Thymus (tissue), 11 donors: ENCODE data around the gene CAT. TPM values are rescaled to one million over a fixed set of nuclear protein-coding genes. Genes with fewer than 3 reads are reported as not detected.
"Not testable (repeated sequence)": the region's sequence is repeated elsewhere in the genome, so short reads cannot be mapped to it uniquely, and the experiment has no call there.

Experiments used
- DNase-seq, 9 donors: peaks; one replicate each; pipeline ENCODE4 v3.0.0-alpha.2; 2013; ENCODE audit warnings: low spot score in 9 of 9, low read depth in 6 of 9, missing footprints in 1 of 9
- H3K27ac ChIP-seq, 2 donors: one replicate each; pipeline ENCODE4 v1.5.1; 2013; ENCODE audit warnings: control low read depth in 1 of 2, low read depth in 1 of 2, low read length in 1 of 2, mild to moderate bottlenecking in 1 of 2, moderate library complexity in 1 of 2
- H3K27me3 ChIP-seq, 2 donors: one replicate each; pipeline ENCODE4 v1.5.1; 2013; ENCODE audit warnings: low read length in 1 of 2; ENCODE audit not compliant: control insufficient read depth in 2 of 2, insufficient read depth in 1 of 2
- H3K36me3 ChIP-seq, 2 donors: one replicate each; pipeline ENCODE4 v1.5.1; 2013; ENCODE audit warnings: low read length in 1 of 2, mild to moderate bottlenecking in 1 of 2, moderate library complexity in 1 of 2; ENCODE audit not compliant: control insufficient read depth in 2 of 2, insufficient read depth in 2 of 2
- H3K4me1 ChIP-seq, 2 donors: one replicate each; pipeline ENCODE4 v1.5.1; 2013; ENCODE audit warnings: low read length in 2 of 2; ENCODE audit not compliant: control insufficient read depth in 2 of 2, insufficient read depth in 2 of 2
- H3K4me3 ChIP-seq, 2 donors: one replicate each; pipeline ENCODE4 v1.5.1; 2013; ENCODE audit warnings: low read length in 2 of 2, control low read depth in 1 of 2, mild to moderate bottlenecking in 1 of 2
- H3K9me3 ChIP-seq, 2 donors: one replicate each; pipeline ENCODE4 v1.5.1; 2013; ENCODE audit warnings: low read length in 1 of 2, mild to moderate bottlenecking in 1 of 2; ENCODE audit not compliant: control insufficient read depth in 2 of 2, insufficient read depth in 1 of 2
- WGBS: extraction: QIAGEN DNeasy Blood & Tissue Kit; methylation state at CpG from one replicate; pipeline ENCODE4 v1.1.7; 2013; 5-methylcytosine and 5-hydroxymethylcytosine counted together
- polyA plus RNA-seq: library from polyadenylated mRNA; stranded (reverse); fragments of 200-250 nt; gene quantifications from one replicate; pipeline ENCODE4 v1.2.3, GENCODE V29; 2013
- total RNA-seq: library from RNA; stranded (reverse); fragments of 120-200 nt; gene quantifications from one replicate; pipeline ENCODE4 v1.2.4, GENCODE V29; 2013
- donor health status: healthy.

CAT gene
- total and polyA plus RNA-seq, 2 donors: 69.6 to 92.4 TPM

DNA sequence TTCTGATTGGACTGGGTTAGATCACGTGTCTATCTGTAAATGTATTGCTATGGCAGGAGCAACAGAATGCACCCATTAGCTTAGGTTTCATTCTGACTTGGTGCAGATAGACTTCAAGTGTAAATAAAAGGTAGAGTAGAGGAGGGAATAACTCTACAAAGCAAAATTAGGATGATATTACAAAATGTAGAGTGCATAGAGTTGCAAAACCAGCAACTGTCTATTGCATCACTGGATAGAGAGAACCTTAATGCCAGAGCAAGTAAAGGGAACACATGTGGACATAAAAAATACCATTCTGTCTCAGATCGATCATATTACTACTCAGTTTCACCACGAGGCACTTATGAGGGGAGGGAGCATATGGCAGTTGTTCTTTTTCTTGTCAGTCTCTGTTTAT is 22.0 kb upstream of the CAT start:
- no peaks in the 10 kb centered on the region for H3K4me1 ChIP-seq
- H3K9me3 ChIP-seq: peaks cover 1 to 8% of the 10 kb centered on the region in 2 donors
- H3K4me3 ChIP-seq: no peak overlapping the region
- no peak for DNase-seq
- H3K27ac ChIP-seq: no peak overlapping the region
- H3K27me3 ChIP-seq: no peaks in the 10 kb centered on the region
- 68% methylated on average over 3 of the region's 3 CpGs for WGBS
- H3K36me3 ChIP-seq: no peaks in the 10 kb centered on the region

DNA sequence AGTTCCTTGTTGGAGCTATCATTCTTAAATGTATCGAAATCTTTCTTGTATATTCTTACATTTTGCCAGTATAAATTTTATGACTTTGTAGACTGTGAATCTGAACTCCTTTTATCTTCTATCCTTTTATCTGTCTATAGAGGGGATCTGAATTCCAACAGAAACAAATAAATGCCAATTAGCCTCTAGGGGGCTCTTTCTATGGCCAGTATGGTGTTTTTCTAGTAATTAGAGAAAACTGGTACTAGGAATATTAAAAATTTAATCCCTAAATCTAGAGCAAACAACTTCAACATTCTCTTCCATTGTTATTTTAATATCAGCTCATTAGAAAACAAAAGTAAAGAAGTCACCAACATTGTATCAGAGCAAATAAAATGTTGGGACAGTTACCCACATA is 21.5 kb upstream of the CAT start:
- Histone ChIP-seq H3K27ac (no peak overlapping the region), H3K4me3 (no peak overlapping the region), H3K27me3 (no peaks in the 10 kb centered on the region), H3K9me3 (peaks cover 1 to 7% of the 10 kb centered on the region in 2 donors), H3K4me1 (peaks cover 0 to 3% of the 10 kb centered on the region in 2 donors), H3K36me3 (no peaks in the 10 kb centered on the region)
- DNase-seq: no peak
- WGBS: 97% methylated on average over 1 of the region's 1 CpG

GRCh38 chr11:34419158-34419557 is 19.6 kb upstream of the CAT start:
- H3K9me3 ChIP-seq: peaks cover 0 to 3% of the 10 kb centered on the region in 2 donors
- no peak overlapping the region for H3K4me3 ChIP-seq
- DNase-seq: no peak
- no peak overlapping the region for H3K27ac ChIP-seq
- 98% methylated on average over 2 of the region's 2 CpGs for WGBS
- no peaks in the 10 kb centered on the region for H3K36me3 ChIP-seq
- no peaks in the 10 kb centered on the region for H3K27me3 ChIP-seq
- peaks cover 0 to 6% of the 10 kb centered on the region in 2 donors for H3K4me1 ChIP-seq

DNA sequence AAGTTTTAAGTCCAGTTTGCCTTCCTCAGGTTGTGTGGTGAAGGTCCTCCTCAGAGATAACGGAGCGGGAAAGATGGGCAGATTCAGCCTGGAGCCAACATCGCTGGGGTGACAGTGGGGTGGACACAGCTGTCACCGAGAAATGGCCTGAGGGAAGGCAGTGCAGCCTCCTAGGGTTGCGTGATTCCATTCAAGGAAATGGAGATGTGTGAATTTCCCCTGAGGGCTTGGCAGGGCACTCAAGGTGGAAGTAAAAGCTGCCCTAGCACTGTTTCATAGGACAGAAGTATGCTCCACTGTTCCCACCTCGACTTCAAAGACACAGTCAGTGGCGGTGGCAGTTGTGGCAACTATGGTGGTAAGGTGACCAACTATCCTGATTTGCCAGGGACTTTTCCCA is 15.4 kb upstream of the CAT start:
- Histone ChIP-seq H3K27me3 (no peaks in the 10 kb centered on the region), H3K4me3 (no peak overlapping the region), H3K27ac (no peak overlapping the region), H3K36me3 (no peaks in the 10 kb centered on the region), H3K9me3 (no peaks in the 10 kb centered on the region), H3K4me1 (peaks cover 0 to 6% of the 10 kb centered on the region in 2 donors)
- no peak for DNase-seq
- WGBS: 97% methylated on average over 7 of the region's 7 CpGs

GRCh38 chr11:34424826-34425225 is 13.9 kb upstream of the CAT start:
- not testable (repeated sequence) for H3K27me3 ChIP-seq, H3K27ac ChIP-seq, DNase-seq, H3K4me3 ChIP-seq, H3K9me3 ChIP-seq, H3K4me1 ChIP-seq, H3K36me3 ChIP-seq
- WGBS: 76% methylated on average over 2 of the region's 2 CpGs

DNA sequence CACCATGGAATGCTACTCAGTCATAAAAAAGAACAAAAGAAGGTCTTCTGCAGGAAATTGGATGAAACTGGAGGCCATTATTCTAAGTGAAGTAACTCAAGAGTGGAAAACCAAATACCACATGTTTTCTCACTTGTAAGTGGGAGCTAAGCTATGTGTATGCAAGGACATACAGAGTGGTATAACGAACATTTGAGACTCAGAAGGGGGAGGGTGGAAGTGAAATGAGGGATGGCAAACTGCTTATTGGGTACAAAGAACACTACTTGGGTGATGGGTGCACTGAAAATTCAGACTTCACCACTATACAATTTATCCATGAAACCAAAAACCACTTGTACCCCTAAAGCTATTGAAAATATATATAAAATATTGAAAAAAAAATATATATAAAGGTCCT is 13.4 kb upstream of the CAT start:
- Histone ChIP-seq H3K27me3 (no peaks in the 10 kb centered on the region), H3K4me1 (peaks cover 0 to 6% of the 10 kb centered on the region in 2 donors), H3K4me3 (no peak overlapping the region), H3K9me3 (no peaks in the 10 kb centered on the region), H3K36me3 (no peaks in the 10 kb centered on the region), H3K27ac (no peak overlapping the region)
- WGBS: 98% methylated on average over 1 of the region's 1 CpG
- no peak for DNase-seq

DNA sequence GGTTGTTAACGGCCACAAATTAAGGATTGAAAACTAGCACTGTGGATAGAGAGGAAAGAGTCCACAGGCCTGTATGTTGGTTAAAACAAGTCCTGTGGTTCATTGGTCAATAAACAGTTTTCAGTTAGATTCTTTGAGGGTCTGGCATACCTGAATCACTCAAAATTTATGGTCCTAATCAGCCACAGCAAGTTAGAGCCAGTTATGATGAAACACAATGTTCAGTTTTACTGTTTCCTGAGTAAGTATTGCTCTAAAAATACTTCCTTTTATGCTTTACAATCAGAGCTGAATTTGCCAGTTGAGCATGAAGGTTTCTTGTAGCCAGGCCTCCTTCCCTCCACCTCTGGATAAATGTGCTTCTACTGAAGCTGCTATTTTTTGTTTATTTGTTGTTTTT is 12.9 kb upstream of the CAT start:
- peaks cover 0 to 6% of the 10 kb centered on the region in 2 donors for H3K4me1 ChIP-seq
- DNase-seq: no peak
- H3K27ac ChIP-seq: peak overlapping the region in 1 of 2 donors; percentile 18
- H3K9me3 ChIP-seq: no peaks in the 10 kb centered on the region
- H3K4me3 ChIP-seq: no peak overlapping the region
- WGBS: 32% methylated on average over 1 of the region's 1 CpG
- H3K36me3 ChIP-seq: no peaks in the 10 kb centered on the region
- no peaks in the 10 kb centered on the region for H3K27me3 ChIP-seq

DNA sequence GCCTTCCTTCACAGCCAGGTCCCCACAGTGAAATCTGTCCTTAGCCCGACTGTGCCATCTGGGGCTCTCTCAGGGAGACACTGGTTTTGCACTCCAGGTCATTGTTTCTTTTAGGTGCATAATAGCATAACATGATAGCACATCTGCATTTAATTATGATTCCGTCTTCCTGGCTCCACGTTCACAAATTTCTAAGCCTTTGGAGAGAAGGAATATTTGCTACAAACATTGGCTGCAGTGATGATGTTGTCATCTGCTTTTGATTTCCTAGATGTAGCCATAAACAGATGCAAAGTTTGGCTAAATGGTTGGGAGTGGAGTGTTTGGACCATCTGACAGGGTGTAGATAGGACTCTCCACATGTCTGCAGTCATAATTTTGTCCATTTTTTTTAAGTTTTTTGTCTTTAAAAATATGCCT is 12.0 kb upstream of the CAT start:
- H3K4me1 ChIP-seq: peaks cover 0 to 6% of the 10 kb centered on the region in 2 donors
- H3K36me3 ChIP-seq: no peaks in the 10 kb centered on the region
- 67% methylated on average over 3 of the region's 3 CpGs for WGBS
- H3K9me3 ChIP-seq: no peaks in the 10 kb centered on the region
- DNase-seq: no peak
- H3K4me3 ChIP-seq: no peak overlapping the region
- H3K27me3 ChIP-seq: no peaks in the 10 kb centered on the region
- H3K27ac ChIP-seq: no peak overlapping the region

DNA sequence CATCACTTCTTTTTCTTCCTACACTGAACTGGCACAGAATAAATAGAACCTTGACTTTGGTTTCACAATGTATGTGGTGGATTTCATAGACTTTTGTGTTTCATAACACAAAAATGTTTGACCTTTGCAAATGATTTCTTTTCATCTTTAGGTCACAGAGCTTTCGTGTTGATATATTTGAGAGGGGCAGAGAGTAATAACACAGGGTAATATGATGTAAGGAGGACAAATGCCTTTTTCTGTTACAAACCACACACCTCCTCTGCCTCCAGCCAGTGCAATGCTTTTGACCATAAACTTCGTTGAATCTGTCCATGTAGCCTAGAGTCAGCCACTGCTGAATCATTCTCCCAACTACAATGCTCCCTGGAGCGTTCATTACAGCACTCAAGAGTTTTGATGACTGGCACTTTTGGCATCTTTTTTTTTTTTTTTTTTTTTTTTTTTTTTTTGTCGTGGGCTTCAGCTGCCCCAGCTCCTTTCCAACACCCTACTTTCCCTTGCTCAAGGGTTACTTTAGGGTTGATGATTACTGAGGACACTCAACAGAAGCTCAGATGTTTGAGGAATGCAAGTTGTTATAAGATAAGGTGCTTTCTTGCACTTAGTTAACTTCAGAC is 11.4 kb upstream of the CAT start:
- DNase-seq: no peak
- Histone ChIP-seq H3K4me3 (no peak overlapping the region), H3K4me1 (peaks cover 0 to 2% of the 10 kb centered on the region in 2 donors), H3K27ac (no peak overlapping the region), H3K36me3 (no peaks in the 10 kb centered on the region), H3K9me3 (no peaks in the 10 kb centered on the region), H3K27me3 (no peaks in the 10 kb centered on the region)
- 34% methylated on average over 4 of the region's 4 CpGs for WGBS
